Measurements from ENCODE around the gene C6orf132.
"Not testable (repeated sequence)": the region's sequence is repeated elsewhere in the genome, so short reads cannot be mapped to it uniquely, and the experiment has no call there.

The C6orf132 gene

DNA sequence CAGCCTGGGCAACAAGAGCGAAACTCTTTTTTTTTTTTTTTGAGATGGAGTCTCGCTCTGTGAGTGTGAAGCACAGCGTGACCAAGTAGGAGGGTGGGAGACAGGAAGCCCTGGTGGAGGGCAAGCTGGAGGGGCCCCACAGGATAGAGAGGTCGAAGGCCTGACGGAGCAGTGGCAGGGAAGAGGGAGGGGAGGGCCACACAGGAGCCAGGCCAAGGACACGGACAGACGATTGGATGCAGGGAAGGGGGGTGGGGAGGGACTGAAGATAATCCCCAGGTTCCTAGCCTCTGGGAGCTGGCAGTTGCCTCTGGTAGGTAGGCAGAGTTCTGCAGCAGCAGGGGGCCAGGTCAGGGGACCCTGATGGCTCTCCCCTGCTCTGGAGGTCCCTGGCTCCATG is 20.0 kb upstream of the C6orf132 start:
- no peak for DNase-seq

- DNase-seq = no peak
Observed at GRCh38 chr6:42159431-42160024, 17.1 kb upstream of the C6orf132 start.

DNA sequence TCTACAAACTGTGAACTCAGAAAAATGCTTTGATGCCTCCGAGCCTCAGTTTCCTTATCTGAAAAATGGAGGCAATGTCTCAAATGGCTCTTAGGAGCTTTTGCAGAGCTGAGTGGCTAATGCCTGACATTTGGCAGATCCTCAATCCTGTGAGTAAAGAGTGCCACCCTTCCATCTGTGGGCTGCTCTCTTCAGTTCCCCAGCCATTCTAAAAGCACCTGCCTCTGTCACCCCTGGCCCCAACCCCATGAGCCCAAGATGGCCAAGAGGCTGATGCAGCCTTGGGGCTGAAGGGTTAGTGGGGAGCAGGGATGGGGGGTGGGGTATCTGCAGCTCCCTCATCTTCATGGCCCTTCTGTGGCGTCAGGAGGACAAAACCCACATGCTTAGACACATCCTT is 16.2 kb upstream of the C6orf132 start:
- no peak for DNase-seq

DNA sequence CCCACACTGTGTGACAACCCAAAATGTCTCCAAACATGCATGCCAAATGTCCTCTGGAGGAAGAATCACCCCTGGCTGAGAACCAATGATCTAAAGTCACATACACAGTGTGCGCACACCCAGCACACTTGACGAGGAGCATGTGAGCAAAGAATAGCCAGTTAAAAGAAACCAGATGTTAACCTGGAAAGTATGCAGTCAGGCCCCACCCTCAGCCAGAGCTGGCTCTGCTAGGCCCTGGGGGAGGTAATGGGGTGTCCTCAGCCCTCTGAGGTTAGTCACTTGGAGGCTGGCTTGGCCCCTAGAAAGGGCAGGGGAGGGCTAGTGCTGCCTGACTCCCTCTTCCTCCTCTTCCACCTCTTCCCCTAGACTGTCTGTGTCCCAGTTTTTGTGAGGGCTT is 15.6 kb upstream of the C6orf132 start:
- DNase-seq = no peak

DNA sequence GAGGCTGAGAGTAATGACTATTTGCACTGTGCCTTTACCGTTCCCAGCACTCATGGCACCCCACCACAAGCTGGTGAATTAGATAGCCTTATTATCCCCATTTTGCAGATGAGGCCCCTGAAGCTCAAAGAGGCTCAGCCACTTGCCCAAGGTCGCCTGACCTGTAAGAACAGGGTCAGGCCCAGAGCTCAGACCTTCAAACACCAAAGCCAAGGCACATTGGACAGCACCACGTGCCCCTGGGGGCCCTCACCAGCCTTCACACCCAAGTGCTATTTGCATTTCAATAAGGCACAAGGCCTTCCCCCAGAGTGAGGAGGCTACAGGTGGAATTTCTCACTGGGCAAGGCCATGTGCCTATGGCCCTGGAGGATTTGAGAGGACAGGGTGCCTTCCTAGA is 14.2 kb upstream of the C6orf132 start:
- no peak for DNase-seq

DNA sequence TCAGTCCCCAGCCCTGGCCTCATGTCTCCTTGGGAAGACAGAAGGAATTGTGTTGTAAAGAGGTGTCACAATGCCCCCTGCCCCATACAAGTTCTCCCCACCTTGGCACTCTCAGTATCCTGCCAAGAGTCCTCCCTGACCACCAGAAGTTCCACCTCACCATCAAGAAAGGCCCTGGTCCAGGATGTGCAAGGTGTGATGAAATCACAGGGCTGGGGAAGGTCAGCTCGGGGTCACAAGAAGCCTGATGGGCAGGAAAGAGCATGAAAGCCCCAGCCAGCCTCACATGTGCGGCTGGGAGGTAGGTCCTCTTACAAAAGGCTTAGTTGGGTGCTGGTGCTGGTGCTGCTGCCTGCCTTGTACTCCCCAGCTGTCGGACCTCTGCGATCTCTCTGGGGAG is 12.9 kb upstream of the C6orf132 start:
- no peak for DNase-seq

DNA sequence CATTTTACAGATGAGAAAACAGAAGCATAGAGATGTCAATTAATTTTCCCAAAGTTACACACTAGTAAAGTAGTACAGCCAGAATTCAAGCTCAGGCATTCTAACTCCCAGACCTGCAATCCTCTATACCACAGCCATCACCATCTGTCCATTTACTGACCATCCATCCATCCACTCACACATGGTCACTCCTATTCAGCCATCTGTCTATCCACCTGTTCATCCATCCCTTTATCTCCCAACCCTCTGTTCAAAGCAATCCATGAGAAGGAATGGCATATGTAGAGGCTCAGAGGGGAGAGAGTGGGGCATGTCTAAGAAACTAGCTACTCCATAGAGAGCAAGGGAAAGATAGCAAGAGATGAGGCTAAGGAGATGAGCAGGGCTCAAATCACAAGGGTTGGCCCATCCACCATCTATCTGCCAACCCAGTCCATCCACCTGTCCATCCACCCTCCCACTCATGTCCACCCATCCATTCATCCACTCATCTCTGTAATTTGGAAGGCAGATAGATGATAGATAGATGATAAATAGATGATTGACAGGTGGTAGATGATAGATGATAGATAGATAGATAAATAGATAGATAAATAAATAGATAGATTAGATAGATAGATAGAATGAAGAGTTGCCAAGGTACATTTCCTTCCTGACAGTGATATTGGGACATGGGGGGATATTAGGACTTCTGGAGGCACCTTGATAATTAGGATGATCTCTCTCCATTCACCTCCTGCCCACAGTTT is 12.2 kb upstream of the C6orf132 start:
- no peak for DNase-seq

DNA sequence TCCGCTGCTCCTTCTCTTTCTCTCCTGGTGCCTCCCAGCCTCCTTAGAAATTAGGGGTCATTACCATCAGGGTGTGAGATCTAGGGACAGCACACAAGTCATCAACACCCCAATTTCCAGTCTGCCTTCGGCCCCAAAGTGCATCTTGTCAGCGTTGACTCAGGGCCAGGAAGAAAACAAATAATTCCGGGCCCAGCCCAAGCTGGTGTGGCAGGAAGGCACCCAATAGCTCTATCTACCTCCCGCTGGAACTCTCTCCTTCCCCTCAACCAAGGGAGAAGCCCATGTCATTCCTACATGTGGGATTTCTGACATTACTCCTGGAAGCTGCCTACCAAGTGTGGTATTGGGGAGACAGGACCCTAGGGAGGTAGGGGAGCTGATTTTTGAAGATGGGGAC is 11.5 kb upstream of the C6orf132 start:
- no peak for DNase-seq

- not testable (repeated sequence) for DNase-seq
Observed at GRCh38 chr6:42152528-42153213, 10.3 kb upstream of the C6orf132 start.

GRCh38 chr6:42152024-42152423 is 9.6 kb upstream of the C6orf132 start:
- DNase-seq = no peak

- no peak for DNase-seq
Observed at GRCh38 chr6:42150254-42150653, 7.8 kb upstream of the C6orf132 start.

DNA sequence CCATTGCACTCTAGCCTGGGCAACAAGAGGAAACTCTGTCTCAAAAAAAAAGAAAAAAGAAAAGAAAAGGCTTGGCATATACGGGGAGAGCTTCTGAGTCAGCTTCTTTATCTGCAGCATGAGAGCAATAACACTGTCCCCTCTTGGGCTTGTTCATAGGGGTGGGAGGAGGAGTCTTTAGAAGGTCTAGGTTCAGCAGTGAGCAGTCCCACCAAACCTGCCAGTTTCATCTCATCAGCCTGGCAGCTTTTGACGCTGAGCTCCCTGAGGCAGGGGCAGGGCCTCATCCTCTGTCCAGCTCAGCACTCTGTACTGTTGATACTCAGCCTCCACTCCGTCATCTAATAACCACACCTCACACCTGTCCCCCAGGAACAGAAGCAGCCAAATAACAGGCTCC is 5.6 kb upstream of the C6orf132 start:
- no peak for DNase-seq

DNA sequence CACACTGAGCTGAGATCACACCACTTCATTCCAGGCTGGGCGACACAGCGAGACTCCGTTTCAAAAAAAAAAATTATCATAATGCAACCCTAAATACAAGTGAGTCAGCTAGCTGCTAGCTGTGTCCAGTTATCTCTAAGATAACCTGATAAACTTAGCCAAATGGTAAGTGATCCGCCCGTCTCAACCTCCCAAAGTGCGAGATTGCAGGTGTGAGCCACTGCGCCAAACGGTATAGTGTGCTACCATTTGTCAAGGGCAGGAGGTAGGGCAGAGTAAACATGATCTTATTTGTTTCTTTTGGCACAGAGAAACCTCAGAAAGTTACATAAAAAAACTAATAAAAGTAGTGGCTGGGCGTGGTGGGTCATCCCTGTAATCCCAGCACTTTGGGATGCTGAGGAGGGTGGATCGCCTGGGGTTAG is 4.7 kb upstream of the C6orf132 start:
- no peak for DNase-seq

GRCh38 chr6:42141603-42142117 is 760 bp downstream of the C6orf132 start:
- no peak for DNase-seq

DNA sequence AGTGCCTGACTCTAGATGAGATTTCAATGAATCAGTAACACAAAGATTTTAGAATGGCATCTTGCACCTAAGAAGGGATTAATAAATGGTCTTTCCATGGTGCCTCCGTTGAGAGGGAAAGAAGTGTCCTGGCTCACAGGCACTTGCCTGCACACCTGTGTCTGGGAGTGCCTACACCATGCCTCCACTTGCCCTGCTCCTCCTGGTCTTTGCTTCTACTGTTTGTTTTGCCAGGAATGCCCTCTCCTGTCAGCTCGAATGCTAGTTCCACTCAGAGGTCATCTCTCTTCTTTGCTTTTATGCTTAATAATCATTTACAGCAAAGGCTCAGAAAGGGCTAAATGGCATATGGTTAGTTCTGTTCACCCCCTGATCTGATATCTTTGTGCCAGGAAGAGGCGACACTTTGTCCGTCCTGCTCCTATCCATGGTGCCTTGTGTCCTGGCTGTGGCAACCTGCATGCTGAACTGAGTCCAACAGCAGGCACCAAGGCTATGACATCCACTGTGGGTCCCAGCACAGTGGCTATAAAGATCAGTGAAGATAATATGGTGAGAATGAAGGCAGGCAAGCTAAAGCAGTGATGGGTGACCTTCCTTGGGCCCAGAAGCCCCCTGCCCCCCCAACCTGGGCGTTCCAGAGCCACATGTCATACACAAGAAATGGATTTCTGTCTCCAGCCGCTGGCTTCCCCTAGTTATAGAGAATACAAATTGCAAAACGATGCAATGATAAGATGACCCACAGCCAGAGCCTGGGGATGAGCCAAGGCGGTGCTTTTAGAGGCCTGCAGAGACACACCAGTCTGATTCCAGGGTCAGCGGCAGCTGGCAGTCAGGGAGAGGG is 1.4 kb downstream of the C6orf132 start:
- no peak for DNase-seq

DNA sequence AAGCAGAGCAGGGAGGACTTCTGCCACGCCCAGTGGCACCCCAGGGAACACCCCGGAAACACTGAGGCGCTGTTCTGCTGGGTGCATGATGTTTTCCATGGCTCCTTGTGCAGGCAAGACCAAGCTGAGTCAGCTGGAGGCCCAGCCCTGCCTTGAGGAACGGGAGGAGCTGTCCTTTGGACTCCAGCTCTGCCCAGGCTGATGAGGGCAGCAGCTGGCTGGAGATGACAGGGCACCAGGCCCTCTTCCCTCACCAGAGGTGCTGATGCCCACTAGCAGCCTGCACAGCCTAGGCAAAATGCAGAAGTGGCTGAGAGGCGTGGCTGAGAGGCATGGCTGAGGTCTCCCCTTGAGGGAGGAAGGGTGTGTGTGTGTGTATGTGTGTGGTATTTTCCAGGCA is 2.4 kb downstream of the C6orf132 start:
- no peak for DNase-seq

GRCh38 chr6:42138630-42139619 is 3.5 kb downstream of the C6orf132 start:
- DNase-seq = no peak

- DNase-seq = no peak
Observed at GRCh38 chr6:42138190-42138589, 4.2 kb downstream of the C6orf132 start.

DNA sequence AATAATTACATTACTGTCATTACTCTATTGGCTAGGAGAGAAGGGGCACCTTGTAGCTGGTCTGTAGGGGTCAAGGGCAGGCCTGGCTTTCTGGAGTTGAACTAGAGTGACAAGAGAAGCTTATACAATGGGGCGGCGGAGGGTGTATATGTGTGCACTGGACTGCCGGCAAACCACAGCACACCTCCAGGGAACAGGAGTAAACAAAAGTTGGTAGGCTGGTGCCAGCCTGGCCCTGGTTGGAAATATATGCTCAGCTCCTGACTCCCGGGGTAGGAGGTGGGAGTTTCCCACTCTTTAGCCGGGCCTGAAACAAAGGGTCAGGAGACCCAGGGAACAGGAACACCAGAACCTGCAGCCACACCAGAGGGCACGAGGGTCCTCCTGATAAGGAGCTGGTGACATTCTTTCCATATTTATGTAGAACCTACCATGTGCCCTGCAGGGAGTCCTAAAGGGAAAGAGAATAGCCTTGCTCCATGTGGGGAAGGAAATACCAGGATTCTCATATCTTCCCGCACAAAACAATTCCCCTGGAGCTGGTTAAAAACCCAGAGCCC is 5.1 kb downstream of the C6orf132 start:
- DNase-seq = no peak

DNA sequence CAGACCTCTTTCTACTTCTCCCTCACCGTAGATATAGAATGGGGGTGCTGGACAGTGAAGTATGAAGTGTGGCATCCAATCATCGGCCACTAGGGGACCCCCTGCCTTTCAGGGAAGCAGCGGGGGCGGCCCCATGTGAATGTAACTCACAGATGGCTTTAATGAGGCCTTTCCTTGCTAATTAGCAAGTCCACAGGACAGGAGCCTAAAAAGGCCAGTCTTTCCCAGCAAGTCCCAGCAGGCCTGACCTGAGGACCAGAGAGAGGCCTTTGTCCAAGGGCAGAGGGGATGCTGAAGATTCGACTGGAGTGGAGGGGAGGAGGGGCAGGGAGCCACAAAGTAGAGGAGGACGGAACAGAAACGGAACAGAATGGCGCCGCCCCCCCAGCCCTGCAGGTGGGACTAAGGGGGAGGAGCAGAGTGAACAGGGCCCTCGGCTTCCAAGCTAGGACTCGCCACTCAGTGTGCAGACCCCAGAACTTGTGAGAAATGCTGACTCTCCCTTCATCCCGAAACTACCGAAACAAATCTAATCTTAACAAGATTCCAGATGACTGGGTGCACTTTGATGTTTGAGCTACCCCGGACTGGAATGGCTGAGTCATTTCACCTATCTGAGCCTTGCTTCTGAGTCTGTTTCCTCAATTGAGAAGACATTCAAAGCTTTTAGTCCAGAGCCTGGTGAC is 5.8 kb downstream of the C6orf132 start:
- no peak for DNase-seq

GRCh38 chr6:42135722-42136121 is 6.7 kb downstream of the C6orf132 start:
- DNase-seq = no peak
